NCI-H187 (cell line): ENCODE results near the gene KLHDC7B.

Experiments
- DNase-seq, 2 experiments: peaks; one replicate each; lab custom pipeline; 2025; lab: John Stamatoyannopoulos, UW

KLHDC7B gene

DNA sequence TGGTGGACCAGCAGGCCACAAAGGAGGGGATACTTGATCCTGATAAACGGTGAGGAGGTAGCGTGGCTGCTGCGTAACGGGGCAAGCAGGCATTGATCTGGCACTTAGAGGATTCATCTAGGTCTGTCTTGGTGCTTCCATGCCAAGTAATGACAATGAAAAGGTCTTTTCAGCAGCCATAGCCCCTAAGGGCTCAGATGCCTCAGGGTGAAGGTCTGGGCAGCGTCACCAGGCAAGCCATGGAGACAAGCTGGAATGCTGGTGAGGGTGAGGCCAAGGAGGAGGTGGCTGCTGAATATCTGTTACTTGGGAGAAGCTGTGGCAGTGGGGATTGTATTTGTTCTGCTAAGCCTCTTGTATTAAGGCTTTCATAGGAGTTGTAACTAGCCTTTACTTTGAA is 41.7 kb downstream of the KLHDC7B start:
- DNase-seq = no peak

GRCh38 chr22:50595189-50595588 is 49.5 kb downstream of the KLHDC7B start:
- no peak for DNase-seq

- DNase-seq = no peak
Observed at GRCh38 chr22:50597097-50597496, 51.4 kb downstream of the KLHDC7B start.

DNA sequence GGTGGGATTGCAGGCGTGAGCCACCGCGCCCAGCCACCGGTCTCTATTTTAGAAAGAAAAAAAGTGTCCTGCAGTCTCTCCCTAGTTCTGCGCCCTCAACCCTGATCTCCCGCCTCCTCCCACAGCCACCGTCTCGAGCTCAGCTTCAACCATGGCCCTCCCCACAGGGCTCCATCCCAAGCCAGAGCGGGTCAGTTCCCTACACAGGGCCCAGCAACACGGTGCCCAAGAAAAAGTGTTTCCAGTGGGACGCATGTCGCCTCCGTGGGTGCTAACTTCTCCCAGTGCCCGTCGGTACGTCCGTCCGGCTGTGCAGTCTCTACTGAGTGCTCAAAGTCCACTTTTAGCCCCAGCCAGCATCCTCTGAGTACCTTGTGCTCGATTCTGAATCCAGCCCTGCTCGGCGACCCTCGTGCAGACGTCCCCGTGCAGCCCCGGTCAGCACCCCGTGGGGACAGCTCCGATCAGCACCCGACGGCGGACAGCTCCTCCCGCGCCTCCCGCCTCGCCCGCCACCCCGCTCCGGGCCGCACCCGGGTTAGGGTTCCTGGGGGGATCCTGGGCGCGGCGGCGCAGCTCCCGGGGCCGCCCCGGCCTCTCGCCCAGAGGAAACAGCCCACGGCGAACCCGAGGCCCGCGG is 54.2 kb downstream of the KLHDC7B start:
- DNase-seq = no peak

- DNase-seq = no peak
Observed at GRCh38 chr22:50600538-50600937, 54.8 kb downstream of the KLHDC7B start, which contains the start of gene MAPK8IP2. Gene MAPK8IP2, plus strand, starts transcription at chr22:50600793. Its CDS starts 26 bp downstream, at chr22:50600819.
